Measurements from ENCODE around the gene CD300E.

The CD300E gene

GRCh38 chr17:74652020-74652419, 28.5 kb upstream of the CD300E start:
- no peak for TF ChIP-seq CTCF (IDR thresholded peaks at IDR 0.05)
- no peak overlapping the region for H3K27ac ChIP-seq
- no peak for DNase-seq (ENCODE audit: low spot score)
- no peak overlapping the region for H3K4me3 ChIP-seq

GRCh38 chr17:74649909-74650308, 26.4 kb upstream of the CD300E start:
- Histone ChIP-seq H3K4me3 (no peak overlapping the region), H3K27ac (no peak overlapping the region)
- TF ChIP-seq CTCF (IDR thresholded peaks at IDR 0.05): no peak
- no peak for DNase-seq (ENCODE audit: low spot score)

- Histone ChIP-seq H3K27ac (no peak overlapping the region), H3K4me3 (no peak overlapping the region)
- no peak for DNase-seq (ENCODE audit: low spot score)
- TF ChIP-seq CTCF (IDR thresholded peaks at IDR 0.05): no peak
Observed at GRCh38 chr17:74647871-74648672, 24.5 kb upstream of the CD300E start.

- no peak for TF ChIP-seq CTCF (IDR thresholded peaks at IDR 0.05)
- no peak overlapping the region for H3K27ac ChIP-seq
- no peak for DNase-seq (ENCODE audit: low spot score)
- H3K4me3 ChIP-seq: no peak overlapping the region
Observed at GRCh38 chr17:74646231-74646630, 22.7 kb upstream of the CD300E start.

- TF ChIP-seq CTCF (IDR thresholded peaks at IDR 0.05): no peak
- Histone ChIP-seq H3K4me3 (no peak overlapping the region), H3K27ac (no peak overlapping the region)
- DNase-seq (ENCODE audit: low spot score): no peak
Observed at GRCh38 chr17:74645010-74645409, 21.5 kb upstream of the CD300E start.

- no peak overlapping the region for H3K4me3 ChIP-seq
- TF ChIP-seq CTCF (IDR thresholded peaks at IDR 0.05): no peak
- no peak for DNase-seq (ENCODE audit: low spot score)
- H3K27ac ChIP-seq: no peak overlapping the region
Observed at GRCh38 chr17:74644419-74644818, 20.9 kb upstream of the CD300E start.

GRCh38 chr17:74643826-74644225, 20.3 kb upstream of the CD300E start:
- no peak for TF ChIP-seq CTCF (IDR thresholded peaks at IDR 0.05)

More at GRCh38 chr17:74643826-74644225, 20.3 kb upstream of the CD300E start:
- no peak overlapping the region for H3K4me3 ChIP-seq
- DNase-seq (ENCODE audit: low spot score): no peak
- no peak overlapping the region for H3K27ac ChIP-seq
